Upper lobe of left lung (tissue), 6 donors: Measurements from ENCODE around the gene GULP1. TPM values are rescaled to one million over a fixed set of nuclear protein-coding genes. Genes with fewer than 3 reads are reported as not detected.

ENCODE experiments used
- ATAC-seq, 2 donors: fragments of 200-7000 bp; cut with Tn5 transposase; one replicate each; pipeline ENCODE4 v1.9.1; 2022; ENCODE audit warnings: mild to moderate bottlenecking in 2 of 2, moderate library complexity in 2 of 2; ENCODE audit not compliant: low FRiP score in 2 of 2
- DNase-seq, 2 donors: peaks; one replicate each; pipeline ENCODE4 v3.0.0-alpha.2; 2019 to 2020
- H3K27ac ChIP-seq, 4 donors: fragments of 200-600 bp; sonication (generic); one replicate each; pipeline ENCODE4 v1.5.1; 2016 to 2019
- H3K27me3 ChIP-seq, 4 donors: fragments of 200-600 bp; sonication (generic); one replicate each; pipeline ENCODE4 v1.5.1; 2017 to 2019
- H3K36me3 ChIP-seq, 4 donors: fragments of 200-600 bp; sonication (generic); one replicate each; pipeline ENCODE4 v1.5.1; 2016 to 2019
- H3K4me1 ChIP-seq, 4 donors: fragments of 200-600 bp; sonication (generic); one replicate each; pipeline ENCODE4 v1.5.1; 2018 to 2019
- H3K4me3 ChIP-seq, 4 donors: fragments of 200-600 bp; sonication (generic); one replicate each; pipeline ENCODE4 v1.5.1; 2017 to 2019; ENCODE audit warnings: mild to moderate bottlenecking in 2 of 4, moderate library complexity in 1 of 4
- H3K9me3 ChIP-seq, 4 donors: fragments of 200-600 bp; sonication (generic); one replicate each; pipeline ENCODE4 v1.5.1; 2018 to 2019
- EP300 ChIP-seq, 4 donors: sonication (generic); formaldehyde crosslinking; IDR thresholded peaks; one replicate each; pipeline ENCODE4 v1.5.1; 2017; ENCODE audit warnings: antibody characterized with exemption in 4 of 4, control low read depth in 2 of 4
- POLR2A ChIP-seq, 4 donors: fragments of 450-650 bp; IDR thresholded peaks; one replicate each; pipeline ENCODE4 v1.5.1; 2016 to 2017; ENCODE audit warnings: antibody characterized with exemption in 4 of 4, mild to moderate bottlenecking in 2 of 4
- POLR2AphosphoS5 ChIP-seq, 2 donors: sonication (generic); formaldehyde crosslinking; IDR thresholded peaks; one replicate each; pipeline ENCODE4 v1.5.1; 2017; ENCODE audit warnings: antibody characterized with exemption in 2 of 2
- WGBS, 2 donors: methylation state at CpG; one replicate each; pipeline ENCODE4 v1.1.5; 2017 to 2018; 5-methylcytosine and 5-hydroxymethylcytosine counted together
- total RNA-seq, 6 donors: library from RNA; depleted of rRNA in 4 of 6; stranded (reverse); fragments of >200 nt in 4 of 6; gene quantifications; one replicate each; pipeline versions ENCODE4 v1.1.0 to v1.2.1, GENCODE V29; 2016 to 2021
- TF ChIP-seq, protein P1 (sequence below), 6 experiments: fragments of 450-650 bp in 4 of 6; fragments of 200-600 bp in 2 of 6; sonication (generic) in 2 of 6; IDR thresholded peaks; one replicate each; pipeline ENCODE4 v1.5.1; 2016 to 2019; ENCODE audit warnings: antibody characterized with exemption in 6 of 6
- donor health status: DM: no; HTN: no; CAD: no; lungs with moderate emphysema.
- donor health status: DM: no; HTN: yes; CAD: no; lungs with severe emphysema.

The GULP1 gene
- total RNA-seq, 6 donors from 2014 or later: 12.5 to 71.2 (median 32.7) TPM

DNA sequence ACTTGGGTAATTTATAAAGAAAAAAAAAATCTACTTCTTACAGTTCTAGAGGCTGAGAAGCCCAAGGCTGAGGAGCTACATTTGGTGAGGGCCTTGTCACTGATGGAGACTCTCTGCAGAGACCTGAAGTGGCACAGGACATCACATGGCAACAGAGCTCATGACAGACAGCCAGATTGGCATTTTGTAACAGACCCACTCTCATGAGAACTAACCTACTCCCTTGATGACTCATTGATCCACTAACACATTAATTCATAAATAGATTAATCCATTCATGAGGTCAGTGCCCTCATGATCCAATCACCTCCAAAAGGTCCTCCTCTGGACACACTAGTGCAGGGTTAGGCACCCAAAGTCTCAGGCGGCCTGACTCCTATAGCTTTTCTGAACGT, 318.4 kb downstream of the GULP1 start:
- no peak for TF ChIP-seq EP300 (IDR thresholded peaks at IDR 0.05)
- TF ChIP-seq, protein P1, sequence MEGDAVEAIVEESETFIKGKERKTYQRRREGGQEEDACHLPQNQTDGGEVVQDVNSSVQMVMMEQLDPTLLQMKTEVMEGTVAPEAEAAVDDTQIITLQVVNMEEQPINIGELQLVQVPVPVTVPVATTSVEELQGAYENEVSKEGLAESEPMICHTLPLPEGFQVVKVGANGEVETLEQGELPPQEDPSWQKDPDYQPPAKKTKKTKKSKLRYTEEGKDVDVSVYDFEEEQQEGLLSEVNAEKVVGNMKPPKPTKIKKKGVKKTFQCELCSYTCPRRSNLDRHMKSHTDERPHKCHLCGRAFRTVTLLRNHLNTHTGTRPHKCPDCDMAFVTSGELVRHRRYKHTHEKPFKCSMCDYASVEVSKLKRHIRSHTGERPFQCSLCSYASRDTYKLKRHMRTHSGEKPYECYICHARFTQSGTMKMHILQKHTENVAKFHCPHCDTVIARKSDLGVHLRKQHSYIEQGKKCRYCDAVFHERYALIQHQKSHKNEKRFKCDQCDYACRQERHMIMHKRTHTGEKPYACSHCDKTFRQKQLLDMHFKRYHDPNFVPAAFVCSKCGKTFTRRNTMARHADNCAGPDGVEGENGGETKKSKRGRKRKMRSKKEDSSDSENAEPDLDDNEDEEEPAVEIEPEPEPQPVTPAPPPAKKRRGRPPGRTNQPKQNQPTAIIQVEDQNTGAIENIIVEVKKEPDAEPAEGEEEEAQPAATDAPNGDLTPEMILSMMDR (IDR thresholded peaks at IDR 0.05): no peak
- TF ChIP-seq POLR2A (IDR thresholded peaks at IDR 0.05): no peak
- no peak for TF ChIP-seq POLR2AphosphoS5 (IDR thresholded peaks at IDR 0.05)
- ATAC-seq (no peak), DNase-seq (no peak)
- Histone ChIP-seq H3K27me3 (no peaks in the 10 kb centered on the region), H3K27ac (no peak overlapping the region), H3K36me3 (no peaks in the 10 kb centered on the region), H3K4me3 (no peak overlapping the region), H3K4me1 (no peaks in the 10 kb centered on the region), H3K9me3 (no peaks in the 10 kb centered on the region)
- 93 to 94% methylated on average over 2 of the region's 2 CpGs for WGBS, 2 donors

DNA sequence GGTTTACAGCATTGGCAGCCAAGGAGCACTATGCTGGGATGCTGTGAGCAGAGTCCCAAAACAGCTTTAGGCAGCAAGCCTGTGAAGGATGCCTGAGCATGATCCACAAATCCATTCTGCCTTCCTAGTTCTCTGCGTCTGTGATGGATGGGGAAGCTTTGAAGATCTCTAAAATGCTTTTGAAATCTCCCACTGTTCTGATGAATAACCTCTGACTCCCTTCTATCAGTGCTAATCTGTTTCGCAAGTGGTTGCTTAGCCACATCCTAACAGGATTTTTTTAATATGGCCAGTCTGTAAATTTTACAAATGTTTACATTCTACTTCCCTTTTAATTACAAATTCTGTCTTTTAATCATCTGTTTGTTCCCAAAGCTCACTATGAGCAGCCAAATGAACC, 319.2 kb downstream of the GULP1 start:
- TF ChIP-seq EP300 (IDR thresholded peaks at IDR 0.05) (no peak), POLR2A (IDR thresholded peaks at IDR 0.05) (no peak), POLR2AphosphoS5 (IDR thresholded peaks at IDR 0.05) (no peak)
- TF ChIP-seq, protein P1 (IDR thresholded peaks at IDR 0.05): no peak
- Histone ChIP-seq H3K36me3 (no peaks in the 10 kb centered on the region), H3K4me3 (no peak overlapping the region), H3K27me3 (no peaks in the 10 kb centered on the region), H3K9me3 (no peaks in the 10 kb centered on the region), H3K4me1 (no peaks in the 10 kb centered on the region), H3K27ac (no peak overlapping the region)
- DNase-seq (no peak), ATAC-seq (no peak)
- WGBS, 2 donors: 72 to 75% methylated on average over 2 of the region's 2 CpGs

DNA sequence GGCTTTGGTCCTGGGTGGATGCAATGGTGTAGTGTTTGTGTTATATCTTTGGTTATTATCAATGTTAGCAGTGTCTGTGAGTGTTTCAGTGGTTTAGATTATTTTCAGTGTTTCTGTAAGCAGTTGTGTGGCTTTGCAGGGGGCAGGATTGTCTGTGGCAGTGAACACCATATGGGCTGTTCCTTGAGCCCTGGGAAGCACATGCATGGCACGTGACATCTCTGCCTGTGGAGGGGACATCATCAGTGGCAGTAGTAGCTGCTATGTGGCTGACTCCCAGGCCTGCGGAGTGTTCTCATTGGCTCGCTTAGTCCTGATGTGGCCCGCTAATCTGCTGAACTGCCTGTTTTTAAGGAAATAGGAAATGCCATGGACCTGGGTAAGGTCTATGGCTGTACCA, 327.5 kb downstream of the GULP1 start:
- no peak overlapping the region for H3K4me3 ChIP-seq
- no peaks in the 10 kb centered on the region for H3K27me3 ChIP-seq
- no peaks in the 10 kb centered on the region for H3K9me3 ChIP-seq
- H3K36me3 ChIP-seq: no peaks in the 10 kb centered on the region
- TF ChIP-seq, protein P1 (IDR thresholded peaks at IDR 0.05): no peak
- TF ChIP-seq EP300 (IDR thresholded peaks at IDR 0.05) (no peak), POLR2AphosphoS5 (IDR thresholded peaks at IDR 0.05) (no peak), POLR2A (IDR thresholded peaks at IDR 0.05) (no peak)
- DNase-seq (no peak), ATAC-seq (no peak)
- 98 to 100% methylated on average over 1 to 4 of the region's 4 CpGs for WGBS, 2 donors
- no peak overlapping the region for H3K27ac ChIP-seq
- no peaks in the 10 kb centered on the region for H3K4me1 ChIP-seq

DNA sequence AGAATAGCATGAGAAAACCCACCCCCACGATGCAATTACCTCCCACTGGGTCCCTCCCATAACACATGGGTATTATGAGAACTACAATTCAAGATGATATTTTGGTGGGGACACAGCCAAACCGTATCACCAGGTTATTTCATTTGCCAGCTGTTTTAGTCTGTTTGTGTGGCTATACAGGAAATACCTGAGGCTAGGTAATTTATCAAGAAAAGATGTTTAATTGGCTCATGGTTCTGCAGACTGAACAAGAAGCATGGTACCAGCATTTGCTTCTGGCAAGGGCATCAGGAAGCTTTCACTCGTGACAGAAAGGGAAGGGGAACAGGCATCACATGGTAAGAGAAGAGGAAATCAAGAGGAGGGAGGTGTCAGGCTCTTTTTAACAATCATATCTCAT, 329.2 kb downstream of the GULP1 start:
- TF ChIP-seq POLR2A (IDR thresholded peaks at IDR 0.05): no peak
- TF ChIP-seq, protein P1 (IDR thresholded peaks at IDR 0.05): no peak
- TF ChIP-seq POLR2AphosphoS5 (IDR thresholded peaks at IDR 0.05): no peak
- H3K4me1 ChIP-seq: no peaks in the 10 kb centered on the region
- 58 to 64% methylated on average over 3 of the region's 3 CpGs for WGBS, 2 donors
- no peak overlapping the region for H3K27ac ChIP-seq
- H3K9me3 ChIP-seq: no peaks in the 10 kb centered on the region
- no peaks in the 10 kb centered on the region for H3K27me3 ChIP-seq
- H3K36me3 ChIP-seq: no peaks in the 10 kb centered on the region
- no peak for DNase-seq
- H3K4me3 ChIP-seq: no peak overlapping the region
- no peak for ATAC-seq

DNA sequence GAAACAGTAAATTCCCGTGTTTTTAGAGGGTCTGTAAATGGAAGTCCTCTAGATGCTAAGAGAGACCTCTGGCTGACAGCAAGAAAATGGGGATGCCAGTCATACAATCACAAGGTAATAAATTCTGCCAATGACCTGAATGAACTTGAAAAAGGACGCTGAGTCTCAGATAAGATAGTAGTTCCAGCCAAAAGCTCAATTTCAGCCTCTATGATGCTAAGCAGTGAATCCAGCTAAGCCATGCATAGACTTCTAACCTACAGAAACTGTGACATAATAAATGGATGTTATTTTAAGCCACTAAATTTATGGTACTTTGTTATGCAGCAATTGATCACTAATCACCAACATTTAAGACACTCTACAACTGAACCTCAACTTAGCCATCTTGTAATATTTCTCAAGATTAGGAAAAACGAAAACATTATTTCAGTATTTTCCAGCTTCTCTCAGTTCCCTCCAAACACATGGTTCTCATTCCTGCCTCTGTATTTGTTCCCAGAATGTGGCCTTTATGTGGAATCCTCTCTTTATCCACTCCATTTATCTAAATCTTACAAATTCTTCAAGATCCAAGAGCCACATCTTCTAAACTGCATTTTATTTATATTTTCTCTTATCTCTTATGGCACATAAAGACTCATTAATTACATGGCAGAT, 331.1 kb downstream of the GULP1 start:
- Histone ChIP-seq H3K4me1 (no peaks in the 10 kb centered on the region), H3K27me3 (no peaks in the 10 kb centered on the region), H3K9me3 (no peaks in the 10 kb centered on the region), H3K36me3 (no peaks in the 10 kb centered on the region), H3K4me3 (no peak overlapping the region), H3K27ac (no peak overlapping the region)
- DNase-seq (no peak), ATAC-seq (no peak)
- WGBS, 2 donors: 80 to 81% methylated on average over 3 of the region's 3 CpGs
- TF ChIP-seq EP300 (IDR thresholded peaks at IDR 0.05) (no peak), POLR2AphosphoS5 (IDR thresholded peaks at IDR 0.05) (no peak), POLR2A (IDR thresholded peaks at IDR 0.05) (no peak)
- TF ChIP-seq, protein P1 (IDR thresholded peaks at IDR 0.05): no peak
